ENCODE results near the gene CCNL2.

CCNL2 gene

GRCh38 chr1:1346501-1346890, 52.6 kb downstream of the CCNL2 start:
- Histone ChIP-seq H3K4me1 (ENCODE audit: control insufficient read depth, insufficient read depth, low read length) (peaks cover 7% of the 10 kb centered on the region), H3K4me3 (ENCODE audit: low read length) (no peak overlapping the region), H3K9me3 (ENCODE audit: control insufficient read depth, insufficient read depth, low read length) (no peaks in the 10 kb centered on the region), H3K36me3 (ENCODE audit: control insufficient read depth, insufficient read depth, low read length) (peaks cover 1% of the 10 kb centered on the region; the same call in 1 of the 2 replicates), H3K27me3 (ENCODE audit: control insufficient read depth, insufficient read depth, low read length) (no peaks in the 10 kb centered on the region), H3K27ac (ENCODE audit: low read length) (no peak overlapping the region)
- no CpG with 5 or more reads among the region's 10 CpGs for WGBS (ENCODE audit: insufficient coverage, insufficient read length)
- DNase-seq (ENCODE audit: low read depth, low spot score) = no peak

- no CpG with 5 or more reads among the region's 12 CpGs for WGBS (ENCODE audit: insufficient coverage, insufficient read length)
- Histone ChIP-seq H3K4me1 (ENCODE audit: control insufficient read depth, insufficient read depth, low read length) (peaks cover 6% of the 10 kb centered on the region), H3K36me3 (ENCODE audit: control insufficient read depth, insufficient read depth, low read length) (peaks cover 6% of the 10 kb centered on the region), H3K27me3 (ENCODE audit: control insufficient read depth, insufficient read depth, low read length) (no peaks in the 10 kb centered on the region), H3K27ac (ENCODE audit: low read length) (no peak overlapping the region), H3K4me3 (ENCODE audit: low read length) (no peak overlapping the region), H3K9me3 (ENCODE audit: control insufficient read depth, insufficient read depth, low read length) (no peaks in the 10 kb centered on the region)
- DNase-seq (ENCODE audit: low read depth, low spot score) = no peak
Measured at GRCh38 chr1:1345860-1346500, 53.2 kb downstream of the CCNL2 start.

- Histone ChIP-seq H3K27ac (ENCODE audit: low read length) (no peak overlapping the region), H3K9me3 (ENCODE audit: control insufficient read depth, insufficient read depth, low read length) (no peaks in the 10 kb centered on the region), H3K27me3 (ENCODE audit: control insufficient read depth, insufficient read depth, low read length) (no peaks in the 10 kb centered on the region), H3K4me1 (ENCODE audit: control insufficient read depth, insufficient read depth, low read length) (peaks cover 6% of the 10 kb centered on the region), H3K36me3 (ENCODE audit: control insufficient read depth, insufficient read depth, low read length) (peaks cover 7% of the 10 kb centered on the region), H3K4me3 (ENCODE audit: low read length) (no peak overlapping the region)
- no peak for DNase-seq (ENCODE audit: low read depth, low spot score)
- no CpG with 5 or more reads among the region's 16 CpGs for WGBS (ENCODE audit: insufficient coverage, insufficient read length)
Measured at GRCh38 chr1:1345384-1345783, 53.8 kb downstream of the CCNL2 start.

GRCh38 chr1:1344655-1345361, 54.3 kb downstream of the CCNL2 start:
- H3K4me1 ChIP-seq (ENCODE audit: control insufficient read depth, insufficient read depth, low read length) = peaks cover 6% of the 10 kb centered on the region
- no peaks in the 10 kb centered on the region for H3K9me3 ChIP-seq (ENCODE audit: control insufficient read depth, insufficient read depth, low read length)
- DNase-seq (ENCODE audit: low read depth, low spot score) = no peak
- no peak overlapping the region for H3K27ac ChIP-seq (ENCODE audit: low read length)
- no peak overlapping the region for H3K4me3 ChIP-seq (ENCODE audit: low read length)
- H3K36me3 ChIP-seq (ENCODE audit: control insufficient read depth, insufficient read depth, low read length) = peaks cover 13% of the 10 kb centered on the region
- no peaks in the 10 kb centered on the region for H3K27me3 ChIP-seq (ENCODE audit: control insufficient read depth, insufficient read depth, low read length)
- no CpG with 5 or more reads among the region's 15 CpGs for WGBS (ENCODE audit: insufficient coverage, insufficient read length)

- H3K9me3 ChIP-seq (ENCODE audit: control insufficient read depth, insufficient read depth, low read length) = no peaks in the 10 kb centered on the region
- H3K36me3 ChIP-seq (ENCODE audit: control insufficient read depth, insufficient read depth, low read length) = peaks cover 17% of the 10 kb centered on the region
- no peak overlapping the region for H3K27ac ChIP-seq (ENCODE audit: low read length)
- no CpG with 5 or more reads among the region's 24 CpGs for WGBS (ENCODE audit: insufficient coverage, insufficient read length)
- no peaks in the 10 kb centered on the region for H3K27me3 ChIP-seq (ENCODE audit: control insufficient read depth, insufficient read depth, low read length)
- no peak for DNase-seq (ENCODE audit: low read depth, low spot score)
- no peak overlapping the region for H3K4me3 ChIP-seq (ENCODE audit: low read length)
- H3K4me1 ChIP-seq (ENCODE audit: control insufficient read depth, insufficient read depth, low read length) = peaks cover 6% of the 10 kb centered on the region
Measured at GRCh38 chr1:1343811-1344421, 55.2 kb downstream of the CCNL2 start.

GRCh38 chr1:1342584-1343115, 56.5 kb downstream of the CCNL2 start:
- Histone ChIP-seq H3K4me3 (ENCODE audit: low read length) (no peak overlapping the region), H3K9me3 (ENCODE audit: control insufficient read depth, insufficient read depth, low read length) (no peaks in the 10 kb centered on the region), H3K27ac (ENCODE audit: low read length) (no peak overlapping the region), H3K27me3 (ENCODE audit: control insufficient read depth, insufficient read depth, low read length) (no peaks in the 10 kb centered on the region), H3K4me1 (ENCODE audit: control insufficient read depth, insufficient read depth, low read length) (peaks cover under 1% of the 10 kb centered on the region), H3K36me3 (ENCODE audit: control insufficient read depth, insufficient read depth, low read length) (peaks cover 17% of the 10 kb centered on the region)
- WGBS (ENCODE audit: insufficient coverage, insufficient read length) = no CpG with 5 or more reads among the region's 18 CpGs
- no peak for DNase-seq (ENCODE audit: low read depth, low spot score)

GRCh38 chr1:1342061-1342562, 57.0 kb downstream of the CCNL2 start:
- no CpG with 5 or more reads among the region's 28 CpGs for WGBS (ENCODE audit: insufficient coverage, insufficient read length)
- Histone ChIP-seq H3K27ac (ENCODE audit: low read length) (no peak overlapping the region), H3K9me3 (ENCODE audit: control insufficient read depth, insufficient read depth, low read length) (no peaks in the 10 kb centered on the region), H3K4me1 (ENCODE audit: control insufficient read depth, insufficient read depth, low read length) (no peaks in the 10 kb centered on the region), H3K27me3 (ENCODE audit: control insufficient read depth, insufficient read depth, low read length) (no peaks in the 10 kb centered on the region), H3K4me3 (ENCODE audit: low read length) (no peak overlapping the region), H3K36me3 (ENCODE audit: control insufficient read depth, insufficient read depth, low read length) (peaks cover 17% of the 10 kb centered on the region)
- no peak for DNase-seq (ENCODE audit: low read depth, low spot score)

- Histone ChIP-seq H3K4me1 (ENCODE audit: control insufficient read depth, insufficient read depth, low read length) (no peaks in the 10 kb centered on the region), H3K4me3 (ENCODE audit: low read length) (no peak overlapping the region), H3K9me3 (ENCODE audit: control insufficient read depth, insufficient read depth, low read length) (no peaks in the 10 kb centered on the region), H3K36me3 (ENCODE audit: control insufficient read depth, insufficient read depth, low read length) (peaks cover 17% of the 10 kb centered on the region), H3K27ac (ENCODE audit: low read length) (no peak overlapping the region), H3K27me3 (ENCODE audit: control insufficient read depth, insufficient read depth, low read length) (no peaks in the 10 kb centered on the region)
- no CpG with 5 or more reads among the region's 17 CpGs for WGBS (ENCODE audit: insufficient coverage, insufficient read length)
- no peak for DNase-seq (ENCODE audit: low read depth, low spot score)
Measured at GRCh38 chr1:1341549-1342021, 57.5 kb downstream of the CCNL2 start.

- no peaks in the 10 kb centered on the region for H3K4me1 ChIP-seq (ENCODE audit: control insufficient read depth, insufficient read depth, low read length)
- H3K27me3 ChIP-seq (ENCODE audit: control insufficient read depth, insufficient read depth, low read length) = no peaks in the 10 kb centered on the region
- WGBS (ENCODE audit: insufficient coverage, insufficient read length) = no CpG with 5 or more reads among the region's 36 CpGs
- no peak for DNase-seq (ENCODE audit: low read depth, low spot score)
- peaks cover 17% of the 10 kb centered on the region for H3K36me3 ChIP-seq (ENCODE audit: control insufficient read depth, insufficient read depth, low read length)
- H3K9me3 ChIP-seq (ENCODE audit: control insufficient read depth, insufficient read depth, low read length) = no peaks in the 10 kb centered on the region
- H3K4me3 ChIP-seq (ENCODE audit: low read length) = no peak overlapping the region
- H3K27ac ChIP-seq (ENCODE audit: low read length) = no peak overlapping the region
Measured at GRCh38 chr1:1340791-1341548, 58.2 kb downstream of the CCNL2 start.

GRCh38 chr1:1340185-1340584, 59.0 kb downstream of the CCNL2 start:
- DNase-seq (ENCODE audit: low read depth, low spot score) = no peak
- H3K4me3 ChIP-seq (ENCODE audit: low read length) = no peak overlapping the region
- H3K36me3 ChIP-seq (ENCODE audit: control insufficient read depth, insufficient read depth, low read length) = peaks cover 24% of the 10 kb centered on the region
- H3K27ac ChIP-seq (ENCODE audit: low read length) = no peak overlapping the region
- H3K27me3 ChIP-seq (ENCODE audit: control insufficient read depth, insufficient read depth, low read length) = no peaks in the 10 kb centered on the region
- no peaks in the 10 kb centered on the region for H3K9me3 ChIP-seq (ENCODE audit: control insufficient read depth, insufficient read depth, low read length)
- H3K4me1 ChIP-seq (ENCODE audit: control insufficient read depth, insufficient read depth, low read length) = no peaks in the 10 kb centered on the region
- WGBS (ENCODE audit: insufficient coverage, insufficient read length) = no CpG with 5 or more reads among the region's 23 CpGs
